Osteocyte (in vitro differentiated cells): ENCODE measurements around the gene VPS13A. TPM values are rescaled to one million over a fixed set of nuclear protein-coding genes. Genes with fewer than 3 reads are reported as not detected.

Experiments used
- DNase-seq: peaks from one replicate; pipeline ENCODE4 v3.0.0; 2021; ENCODE audit warnings: mixed read lengths; ENCODE audit not compliant: unreplicated experiment; ENCODE audit errors: extremely low spot score
- H3K27ac Mint-ChIP-seq: one replicate; pipeline ENCODE4 v1.8.0; 2021; ENCODE audit warnings: mild to moderate bottlenecking, mixed read lengths; ENCODE audit not compliant: unreplicated experiment
- H3K27me3 Mint-ChIP-seq: one replicate; pipeline ENCODE4 v1.8.0; 2021; ENCODE audit warnings: mixed read lengths; ENCODE audit not compliant: unreplicated experiment
- H3K36me3 Mint-ChIP-seq: one replicate; pipeline ENCODE4 v1.8.0; 2021; ENCODE audit warnings: mixed read lengths; ENCODE audit not compliant: unreplicated experiment
- H3K4me1 Mint-ChIP-seq: one replicate; pipeline ENCODE4 v1.8.0; 2021; ENCODE audit warnings: mixed read lengths; ENCODE audit not compliant: unreplicated experiment
- H3K4me3 Mint-ChIP-seq: one replicate; pipeline ENCODE4 v1.8.0; 2021; ENCODE audit warnings: mild to moderate bottlenecking, moderate library complexity, mixed read lengths; ENCODE audit not compliant: unreplicated experiment
- H3K9me3 Mint-ChIP-seq: one replicate; pipeline ENCODE4 v1.8.0; 2021; ENCODE audit warnings: mixed read lengths; ENCODE audit not compliant: unreplicated experiment
- total RNA-seq: library from RNA; stranded (reverse); gene quantifications from 2 replicates; pipeline ENCODE4 v1.2.1, GENCODE V29; 2021
- TF ChIP-seq, protein P1 (sequence below): fragments of 200-600 bp; sonication (generic); IDR thresholded peaks from 2 replicates; pipeline ENCODE4 v1.5.0; 2021; ENCODE audit warnings: antibody characterized with exemption, mild to moderate bottlenecking, moderate library complexity

Gene VPS13A
- total RNA-seq, 1 donor from 2014 or later = 31.4 TPM

DNA sequence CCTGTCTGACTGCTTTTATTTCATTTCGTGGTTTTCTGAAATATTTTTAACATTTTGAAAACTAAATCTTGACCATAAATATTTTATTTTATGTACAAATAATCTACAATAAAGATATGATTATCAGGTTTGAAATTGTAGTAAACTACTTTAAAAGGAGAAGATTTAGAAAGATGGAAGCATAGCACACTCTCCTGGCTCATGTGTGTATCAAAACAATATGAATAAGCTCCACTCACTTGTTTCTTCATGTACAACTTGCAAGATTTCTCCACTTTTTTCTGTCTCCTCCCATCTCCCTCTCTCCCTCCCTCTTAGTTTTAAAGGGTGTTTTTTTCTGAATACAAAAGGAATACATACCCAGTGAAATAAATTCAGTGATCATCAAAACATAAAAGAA lies 15.4 kb upstream of the VPS13A start:
- H3K4me1 Mint-ChIP-seq = peaks cover 8% of the 10 kb centered on the region
- H3K27me3 Mint-ChIP-seq = peaks cover 5% of the 10 kb centered on the region
- no peak overlapping the region for H3K4me3 Mint-ChIP-seq
- H3K9me3 Mint-ChIP-seq = no peaks in the 10 kb centered on the region
- no peak overlapping the region for H3K27ac Mint-ChIP-seq
- no peaks in the 10 kb centered on the region for H3K36me3 Mint-ChIP-seq
- DNase-seq = no peak
- TF ChIP-seq, protein P1, sequence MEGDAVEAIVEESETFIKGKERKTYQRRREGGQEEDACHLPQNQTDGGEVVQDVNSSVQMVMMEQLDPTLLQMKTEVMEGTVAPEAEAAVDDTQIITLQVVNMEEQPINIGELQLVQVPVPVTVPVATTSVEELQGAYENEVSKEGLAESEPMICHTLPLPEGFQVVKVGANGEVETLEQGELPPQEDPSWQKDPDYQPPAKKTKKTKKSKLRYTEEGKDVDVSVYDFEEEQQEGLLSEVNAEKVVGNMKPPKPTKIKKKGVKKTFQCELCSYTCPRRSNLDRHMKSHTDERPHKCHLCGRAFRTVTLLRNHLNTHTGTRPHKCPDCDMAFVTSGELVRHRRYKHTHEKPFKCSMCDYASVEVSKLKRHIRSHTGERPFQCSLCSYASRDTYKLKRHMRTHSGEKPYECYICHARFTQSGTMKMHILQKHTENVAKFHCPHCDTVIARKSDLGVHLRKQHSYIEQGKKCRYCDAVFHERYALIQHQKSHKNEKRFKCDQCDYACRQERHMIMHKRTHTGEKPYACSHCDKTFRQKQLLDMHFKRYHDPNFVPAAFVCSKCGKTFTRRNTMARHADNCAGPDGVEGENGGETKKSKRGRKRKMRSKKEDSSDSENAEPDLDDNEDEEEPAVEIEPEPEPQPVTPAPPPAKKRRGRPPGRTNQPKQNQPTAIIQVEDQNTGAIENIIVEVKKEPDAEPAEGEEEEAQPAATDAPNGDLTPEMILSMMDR = no peak

DNA sequence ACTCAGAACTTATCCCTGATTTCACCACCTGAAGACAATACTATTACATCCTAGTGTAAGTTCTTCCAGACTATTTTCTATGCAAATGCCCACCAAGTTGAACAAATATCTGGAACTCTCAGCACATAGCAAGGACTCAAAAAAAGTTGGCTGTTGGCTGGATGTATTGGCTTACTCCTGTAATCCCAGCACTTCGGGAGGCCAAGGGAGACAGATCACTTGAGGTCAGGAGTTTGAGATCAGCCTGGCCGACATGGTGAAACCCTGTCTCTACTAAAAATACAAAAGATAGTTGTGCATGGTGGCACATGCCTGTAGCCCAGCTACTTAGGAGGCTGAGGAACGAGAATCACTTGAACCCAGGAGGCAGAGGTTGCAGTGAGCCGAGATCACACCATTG lies 15.0 kb upstream of the VPS13A start:
- no peak overlapping the region for H3K27ac Mint-ChIP-seq
- peaks cover 8% of the 10 kb centered on the region for H3K4me1 Mint-ChIP-seq
- H3K36me3 Mint-ChIP-seq = no peaks in the 10 kb centered on the region
- DNase-seq = no peak
- no peak overlapping the region for H3K4me3 Mint-ChIP-seq
- peaks cover 5% of the 10 kb centered on the region for H3K27me3 Mint-ChIP-seq
- TF ChIP-seq, protein P1 = no peak
- H3K9me3 Mint-ChIP-seq = no peaks in the 10 kb centered on the region

DNA sequence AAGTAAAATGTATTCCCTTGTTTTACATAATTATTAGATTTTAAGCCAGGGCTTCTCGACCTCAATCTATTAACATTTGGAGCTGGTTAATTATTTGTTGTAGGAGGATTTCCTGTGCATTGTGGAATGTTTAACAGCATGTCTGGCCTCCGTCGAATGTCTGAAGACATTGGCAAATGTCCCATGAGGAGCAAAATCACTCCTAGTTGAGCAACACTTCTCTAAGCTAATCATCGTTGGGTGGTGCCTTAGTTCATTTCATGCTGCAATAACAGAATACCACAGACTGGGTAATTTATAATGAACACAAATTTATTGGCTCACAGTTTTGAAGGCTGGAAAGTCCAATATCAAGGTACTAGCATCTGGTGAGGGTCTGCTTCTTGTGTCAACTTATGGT lies 13.4 kb upstream of the VPS13A start:
- Mint-ChIP-seq H3K9me3 (no peaks in the 10 kb centered on the region), H3K4me3 (no peak overlapping the region), H3K27me3 (peaks cover 5% of the 10 kb centered on the region), H3K4me1 (peaks cover 3% of the 10 kb centered on the region), H3K27ac (no peak overlapping the region), H3K36me3 (no peaks in the 10 kb centered on the region)
- DNase-seq = no peak
- TF ChIP-seq, protein P1 = no peak

DNA sequence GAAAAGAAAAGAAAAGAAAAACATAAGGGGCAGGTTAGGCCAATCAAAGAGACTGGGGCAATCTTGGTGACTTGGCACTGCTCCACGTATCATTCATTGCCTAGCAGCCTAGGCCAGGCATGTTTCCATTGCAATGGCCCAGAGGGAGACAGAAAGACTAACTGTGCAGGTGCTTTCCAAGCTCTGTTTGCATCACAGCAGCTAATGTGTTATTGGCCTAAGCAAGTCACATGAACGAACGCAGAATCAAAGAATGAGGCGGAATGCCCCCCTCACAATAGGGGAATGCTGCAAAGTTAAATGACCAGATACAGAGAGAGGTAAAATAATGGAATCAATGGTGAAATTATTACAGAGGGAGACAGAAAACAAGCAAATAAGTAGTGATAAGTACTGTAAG lies 11.1 kb upstream of the VPS13A start:
- no peaks in the 10 kb centered on the region for H3K9me3 Mint-ChIP-seq
- DNase-seq = no peak
- no peak overlapping the region for H3K27ac Mint-ChIP-seq
- H3K4me3 Mint-ChIP-seq = no peak overlapping the region
- TF ChIP-seq, protein P1 = no peak
- no peaks in the 10 kb centered on the region for H3K4me1 Mint-ChIP-seq
- no peaks in the 10 kb centered on the region for H3K36me3 Mint-ChIP-seq
- H3K27me3 Mint-ChIP-seq = peaks cover 9% of the 10 kb centered on the region

DNA sequence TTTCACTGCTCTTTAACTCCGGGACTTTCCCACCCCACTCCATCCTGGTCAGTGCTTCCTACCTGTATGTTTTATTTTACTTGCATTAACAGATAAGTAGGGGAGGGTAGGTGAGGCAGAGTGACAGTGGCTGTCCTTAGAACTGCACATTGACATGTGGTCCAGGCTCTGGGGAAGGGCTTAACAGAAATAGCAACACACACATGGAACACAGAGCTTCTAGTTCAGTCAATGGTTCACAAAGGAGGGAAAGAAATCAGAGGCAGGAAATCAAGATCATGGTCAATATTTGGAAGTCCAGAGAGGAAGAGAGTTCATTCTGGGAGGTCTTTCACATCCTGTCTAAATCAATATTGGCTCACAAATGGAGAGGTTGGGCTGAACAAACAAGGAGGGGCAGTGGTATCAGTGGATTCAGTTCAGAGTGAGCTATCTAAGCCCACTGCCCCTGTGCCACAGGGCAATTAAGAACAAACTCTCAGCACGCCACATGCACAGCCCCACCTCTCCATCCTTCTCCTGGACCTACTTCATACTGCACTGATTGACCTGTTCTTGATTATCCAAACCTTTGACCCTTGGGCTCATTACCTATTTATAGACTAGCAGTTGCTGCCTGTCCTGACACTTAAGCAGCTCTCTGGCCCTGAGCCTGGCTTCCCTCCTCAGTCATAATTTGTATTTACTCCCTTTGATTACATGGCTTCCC lies 6.2 kb upstream of the VPS13A start:
- Mint-ChIP-seq H3K4me3 (no peak overlapping the region), H3K36me3 (no peaks in the 10 kb centered on the region), H3K9me3 (no peaks in the 10 kb centered on the region), H3K4me1 (no peaks in the 10 kb centered on the region), H3K27me3 (peaks cover 11% of the 10 kb centered on the region), H3K27ac (no peak overlapping the region)
- no peak for DNase-seq
- TF ChIP-seq, protein P1 = no peak
